H1 (cell line): ENCODE measurements around the gene ZDHHC8. TPM values are rescaled to one million over a fixed set of nuclear protein-coding genes. Genes with fewer than 3 reads are reported as not detected.

Experiments
- CTCF ChIA-PET: fragments of 300-600 bp; sonication (Branson Sonifier 250); formaldehyde crosslinking; loops from one replicate; lab custom pipeline; 2021; ENCODE audit not compliant: partially characterized antibody; lab: Charles Lee
- POLR2A ChIA-PET: fragments of 300-600 bp; sonication (Branson Sonifier 250); formaldehyde crosslinking; loops from one replicate; lab custom pipeline; 2021; ENCODE audit warnings: inconsistent platforms; ENCODE audit not compliant: partially characterized antibody; lab: Charles Lee
- DNase-seq, 2 experiments: peaks; one replicate each; pipeline versions ENCODE4 v3.0.0 to v3.0.0-alpha.2; 2010 to 2022; ENCODE audit warnings: low spot score in 2 of 2, low read depth in 1 of 2, mixed read lengths in 1 of 2
- FAIRE-seq: peaks from 2 replicates; lab custom pipeline; 2011; peaks lifted over from hg19 to GRCh38; lab: Jason Lieb, UNC
- H2AFZ ChIP-seq: 2 replicates; pipeline ENCODE4 v1.8.1; 2012; ENCODE audit warnings: low read length, inconsistent platforms
- H2AK5ac ChIP-seq: 2 replicates; pipeline ENCODE4 v1.6.1; 2013; ENCODE audit warnings: low read depth, low read length
- H2BK120ac ChIP-seq: replicated peaks from 2 replicates; pipeline ENCODE3; 2013; ENCODE audit warnings: low read depth, low read length, inconsistent platforms
- H2BK12ac ChIP-seq: 2 replicates; pipeline ENCODE4 v1.6.1; 2013; ENCODE audit warnings: low read depth, low read length
- H2BK15ac ChIP-seq: 2 replicates; pipeline ENCODE4 v1.6.1; 2013; ENCODE audit warnings: low read length
- H2BK20ac ChIP-seq: 2 replicates; pipeline ENCODE4 v1.6.1; 2013; ENCODE audit warnings: low read length
- H2BK5ac ChIP-seq: 2 replicates; pipeline ENCODE4 v1.6.1; 2013; ENCODE audit warnings: low read depth, low read length
- H3K14ac ChIP-seq: 2 replicates; pipeline ENCODE4 v1.6.1; 2013; ENCODE audit warnings: inconsistent platforms; ENCODE audit not compliant: insufficient read length
- H3K18ac ChIP-seq: 2 replicates; pipeline ENCODE4 v1.6.1; 2013; ENCODE audit warnings: low read length; ENCODE audit errors: extremely low read depth
- H3K23ac ChIP-seq: 2 replicates; pipeline ENCODE4 v1.6.1; 2013; ENCODE audit warnings: inconsistent platforms; ENCODE audit not compliant: insufficient read length
- H3K23me2 ChIP-seq: 2 replicates; pipeline ENCODE4 v1.6.1; 2013; ENCODE audit warnings: low read depth, low read length
- H3K27ac ChIP-seq: 2 replicates; pipeline ENCODE4 v1.6.1; 2011; ENCODE audit warnings: low read depth, low read length, inconsistent platforms
- H3K27me3 ChIP-seq, 4 experiments: replicated peaks in 1 of 4; 1 replicate in 1 of 4; 2 replicates in 3 of 4; pipeline versions ENCODE4 v1.6.1 to v1.8.1; 2011 to 2013; ENCODE audit warnings: low read length in 3 of 4, mild to moderate bottlenecking in 3 of 4, inconsistent platforms in 2 of 4, mixed read lengths in 2 of 4, moderate library complexity in 1 of 4; ENCODE audit not compliant: control insufficient read depth in 3 of 4, insufficient read depth in 3 of 4; ENCODE audit errors: extremely low read depth in 1 of 4
- H3K36me3 ChIP-seq, 4 experiments: 2 replicates each; pipeline versions ENCODE4 v1.6.1 to v1.8.1; 2011 to 2013; ENCODE audit warnings: mild to moderate bottlenecking in 4 of 4, low read length in 3 of 4, moderate library complexity in 2 of 4, control low read depth in 1 of 4, inconsistent platforms in 1 of 4; ENCODE audit not compliant: insufficient read depth in 4 of 4, control insufficient read depth in 2 of 4
- H3K4ac ChIP-seq: replicated peaks from 2 replicates; pipeline ENCODE3; 2013; ENCODE audit warnings: low read length, low read depth, mixed read lengths, inconsistent platforms; ENCODE audit not compliant: insufficient read length
- H3K4me1 ChIP-seq, 4 experiments: replicated peaks in 1 of 4; 1 replicate in 1 of 4; 2 replicates in 3 of 4; pipeline versions ENCODE4 v1.6.1 to v1.8.1; 2011 to 2013; ENCODE audit warnings: low read length in 3 of 4, inconsistent platforms in 2 of 4, mixed read lengths in 1 of 4; ENCODE audit not compliant: insufficient read depth in 4 of 4, control insufficient read depth in 3 of 4
- H3K4me2 ChIP-seq, 2 experiments: 2 replicates each; pipeline versions ENCODE4 v1.6.1 to v1.8.1; 2011 to 2013; ENCODE audit warnings: low read depth in 2 of 2, low read length in 2 of 2, control low read depth in 1 of 2, inconsistent platforms in 1 of 2, mild to moderate bottlenecking in 1 of 2; ENCODE audit not compliant: insufficient read depth in 1 of 2
- H3K4me3 ChIP-seq, 4 experiments: fragments of 200-600, 300-600 bp in 1 of 4; sonication (generic), shearing (Covaris generic), sonication (Bioruptor Twin) in 1 of 4; 2 replicates each; pipeline versions ENCODE4 v1.5.1 to v1.8.1; 2011 to 2016; ENCODE audit warnings: low read length in 4 of 4, low read depth in 3 of 4, control low read depth in 2 of 4, inconsistent platforms in 2 of 4, mild to moderate bottlenecking in 2 of 4, mixed read lengths in 1 of 4, moderate library complexity in 1 of 4; ENCODE audit not compliant: insufficient read depth in 2 of 4; ENCODE audit errors: extremely low read depth in 1 of 4
- H3K56ac ChIP-seq: replicated peaks from 2 replicates; pipeline ENCODE3; 2013; ENCODE audit warnings: low read depth, mild to moderate bottlenecking, mixed read lengths, low read length, inconsistent platforms; ENCODE audit not compliant: insufficient read length
- H3K79me1 ChIP-seq: 2 replicates; pipeline ENCODE4 v1.6.1; 2013; ENCODE audit warnings: low read depth, low read length, control low read depth
- H3K79me2 ChIP-seq, 2 experiments: 2 replicates each; pipeline versions ENCODE4 v1.6.1 to v1.8.1; 2012 to 2013; ENCODE audit warnings: low read length in 2 of 2, mild to moderate bottlenecking in 2 of 2, inconsistent platforms in 1 of 2; ENCODE audit not compliant: insufficient read depth in 2 of 2, control insufficient read depth in 1 of 2
- H3K9ac ChIP-seq, 4 experiments: replicated peaks in 1 of 4; 1 replicate in 1 of 4; 2 replicates in 3 of 4; pipeline versions ENCODE4 v1.6.1 to v1.8.1; 2011 to 2013; ENCODE audit warnings: low read depth in 3 of 4, low read length in 3 of 4, control low read depth in 2 of 4, mild to moderate bottlenecking in 2 of 4, moderate library complexity in 2 of 4, inconsistent platforms in 1 of 4; ENCODE audit errors: extremely low read depth in 1 of 4
- H3K9me3 ChIP-seq, 2 experiments: 2 replicates each; pipeline versions ENCODE4 v1.6.1 to v1.8.1; 2012 to 2013; ENCODE audit warnings: mild to moderate bottlenecking in 2 of 2, moderate library complexity in 2 of 2, control low read depth in 1 of 2, inconsistent platforms in 1 of 2, low read depth in 1 of 2, low read length in 1 of 2, mixed read lengths in 1 of 2; ENCODE audit not compliant: insufficient read depth in 2 of 2
- H4K20me1 ChIP-seq, 2 experiments: replicated peaks in 1 of 2; 2 replicates each; pipeline versions ENCODE3 to v1.8.1; 2011 to 2013; ENCODE audit warnings: inconsistent platforms in 2 of 2, low read length in 2 of 2, mild to moderate bottlenecking in 1 of 2; ENCODE audit not compliant: insufficient read depth in 2 of 2, control insufficient read depth in 1 of 2
- H4K5ac ChIP-seq: 2 replicates; pipeline ENCODE4 v1.6.1; 2013; ENCODE audit warnings: low read length, low read depth, mixed read lengths, inconsistent platforms; ENCODE audit not compliant: insufficient read length
- H4K8ac ChIP-seq: 2 replicates; pipeline ENCODE4 v1.8.0; 2013; ENCODE audit warnings: mild to moderate bottlenecking, moderate library complexity, low read length, inconsistent platforms; ENCODE audit not compliant: insufficient read depth; ENCODE audit errors: extremely low read depth
- H4K91ac ChIP-seq: replicated peaks from 2 replicates; pipeline ENCODE3; 2013; ENCODE audit warnings: low read length, mixed read lengths, inconsistent platforms; ENCODE audit not compliant: insufficient read length
- BRCA1 ChIP-seq: IDR thresholded peaks from 2 replicates; pipeline ENCODE4 v1.6.1; 2012; ENCODE audit warnings: low read depth, low read length, improper control_type of control experiment
- CHD2 ChIP-seq: IDR thresholded peaks from 2 replicates; pipeline ENCODE4 v1.6.1; 2012; ENCODE audit warnings: low read length, improper control_type of control experiment
- CTBP2 ChIP-seq: IDR thresholded peaks from 2 replicates; pipeline ENCODE4 v1.7.0; 2011; ENCODE audit warnings: borderline replicate concordance, mild to moderate bottlenecking, moderate library complexity, mixed read lengths, low read length; ENCODE audit not compliant: insufficient read depth, insufficient read length
- EGR1 ChIP-seq: IDR thresholded peaks from 2 replicates; pipeline ENCODE4 v1.6.1; 2011; ENCODE audit warnings: low read depth, low read length, borderline replicate concordance
- GTF2F1 ChIP-seq: IDR thresholded peaks from 2 replicates; pipeline ENCODE4 v1.6.1; 2012; ENCODE audit warnings: low read depth, low read length, improper control_type of control experiment, borderline replicate concordance
- HDAC6 ChIP-seq: IDR thresholded peaks from one replicate; pipeline ENCODE4 v1.7.1; 2012; ENCODE audit warnings: low read depth, mild to moderate bottlenecking, inconsistent platforms, low read length, moderate library complexity
- KDM1A ChIP-seq: fragments of 200-600, 300-600 bp; sonication (generic); IDR thresholded peaks from 2 replicates; pipeline ENCODE4 v1.7.1; 2016; ENCODE audit warnings: mild to moderate bottlenecking, low read length, borderline replicate concordance
- POU5F1 ChIP-seq: IDR thresholded peaks from 2 replicates; pipeline ENCODE4 v1.6.1; 2011; ENCODE audit warnings: low read depth, mild to moderate bottlenecking, low read length, moderate library complexity
- RBBP5 ChIP-seq: IDR thresholded peaks from 2 replicates; pipeline ENCODE4 v1.7.1; 2012; ENCODE audit warnings: low read depth, mild to moderate bottlenecking, inconsistent platforms, low read length, moderate library complexity, borderline replicate concordance
- RNF2 ChIP-seq: fragments of 200-900, 300-1000 bp; sonication (generic); IDR thresholded peaks from 2 replicates; pipeline ENCODE4 v1.7.1; 2016; ENCODE audit warnings: borderline replicate concordance, low read depth, mild to moderate bottlenecking, antibody characterized with exemption, low read length; ENCODE audit not compliant: poor library complexity, severe bottlenecking; ENCODE audit errors: missing control alignments
- SIRT6 ChIP-seq: IDR thresholded peaks from one replicate; pipeline ENCODE4 v1.7.1; 2012; ENCODE audit warnings: low read length, inconsistent platforms
- SP1 ChIP-seq: IDR thresholded peaks from 2 replicates; pipeline ENCODE4 v1.6.1; 2011; ENCODE audit warnings: low read depth, low read length
- SP4 ChIP-seq: IDR thresholded peaks from 2 replicates; pipeline ENCODE4 v1.6.1; 2012; ENCODE audit warnings: low read length, inconsistent platforms
- TBP ChIP-seq: IDR thresholded peaks from 2 replicates; pipeline ENCODE4 v1.6.1; 2011; ENCODE audit warnings: low read depth, low read length, improper control_type of control experiment
- TEAD4 ChIP-seq: IDR thresholded peaks from 2 replicates; pipeline ENCODE4 v1.6.1; 2012; ENCODE audit warnings: low read depth, low read length, inconsistent platforms, mixed read lengths
- WGBS, 2 experiments: shearing (Covaris generic) in 1 of 2; methylation state at CpG; one replicate each; pipeline versions ENCODE4 v1.1.6 to v1.1.7; 2013 to 2015; ENCODE audit warnings: low lambda C conversion rate in 2 of 2, mixed read lengths in 2 of 2, inconsistent platforms in 1 of 2, low coverage in 1 of 2, missing lambda C conversion rate in 1 of 2; ENCODE audit not compliant: insufficient replicate concordance in 2 of 2, insufficient coverage in 1 of 2, insufficient read length in 1 of 2; ENCODE audit errors: extremely low coverage in 1 of 2, missing lambda C conversion rate in 1 of 2; 5-methylcytosine and 5-hydroxymethylcytosine counted together
- polyA plus RNA-seq, 7 experiments: library from polyadenylated mRNA; depleted of rRNA in 3 of 7; stranded (reverse) in 5 of 7; unstranded in 2 of 7; fragments of >200 nt in 5 of 7; fragments of 200-250 nt in 2 of 7; gene quantifications; 1 replicate in 5 of 7; 2 replicates in 1 of 7; 4 replicates in 1 of 7; pipeline versions ENCODE4 v1.2.1 to v1.2.3, GENCODE V29; 2011 to 2013; ENCODE audit warnings: missing spikeins in 2 of 7, mixed read lengths in 2 of 7
- total RNA-seq: library from RNA; stranded (reverse); fragmentation: NEBNext Ultra II Directional; extraction: Animal tissue kit (Norgen Biotek cat#: 25700); gene quantifications from 2 replicates; pipeline ENCODE4 v1.2.1, GENCODE V29; 2021

Gene ZDHHC8
- total and polyA plus RNA-seq, 2 of the 8 experiments (the other 6 are each of a cell fraction or from before 2014, with no cell fraction given): 18.6 to 65.6 TPM

DNA sequence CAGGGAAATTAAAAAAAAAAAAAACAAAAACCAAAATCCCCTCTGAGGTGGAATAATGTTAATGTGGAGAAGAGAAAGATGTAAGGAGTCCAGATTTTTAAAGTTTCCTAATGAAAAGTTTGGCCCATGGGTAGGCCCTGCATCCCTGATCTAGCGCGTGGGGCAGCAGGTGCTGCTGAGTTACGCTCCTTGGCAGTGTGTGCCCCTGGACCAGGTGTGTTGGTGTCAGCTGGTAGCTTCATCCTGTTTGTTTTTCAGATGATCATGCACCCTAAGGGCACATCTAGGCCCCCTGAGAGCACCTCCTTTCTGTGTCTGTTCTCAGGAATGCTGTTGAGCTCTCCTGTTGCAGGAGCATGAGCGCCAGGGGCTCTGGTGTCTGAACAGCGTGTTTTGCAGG lies 44.8 kb upstream of the ZDHHC8 start:
- DNase-seq (no peak), FAIRE-seq (no peak)
- H3K79me1 ChIP-seq: peaks cover 28% of the 10 kb centered on the region
- H2AFZ ChIP-seq: no peak overlapping the region
- ChIA-PET CTCF (interaction anchor here (0.8 to 4.3 kb wide), 10 partner anchors 9 to 113 kb away, joined by 3 to 18 read pairs (median 6); no protein-coding TSS in a partner anchor), POLR2A (interaction anchor here (2.1 to 29.4 kb wide), 2 partner anchors 12 to 25 kb away, joined by 10 to 598 read pairs; partner anchors contain the start of genes RANBP1 and TRMT2A)
- no peaks in the 10 kb centered on the region; a peak in 1 of 4 replicates for H3K9me3 ChIP-seq
- no peak overlapping the region for H3K4me2 ChIP-seq
- H4K8ac ChIP-seq: no peak overlapping the region
- H3K27ac ChIP-seq: no peak overlapping the region
- no peak overlapping the region for H2BK12ac ChIP-seq
- no peak overlapping the region for H2BK15ac ChIP-seq
- peaks cover 15 to 56% of the 10 kb centered on the region in 2 experiments for H3K79me2 ChIP-seq
- no peak overlapping the region for H3K56ac ChIP-seq
- no peak overlapping the region for H3K14ac ChIP-seq
- H3K18ac ChIP-seq: no peak overlapping the region
- H2BK5ac ChIP-seq: no peak overlapping the region
- no peak overlapping the region for H4K5ac ChIP-seq
- peaks cover 55 to 62% (median 58%) of the 10 kb centered on the region in 4 experiments for H3K36me3 ChIP-seq
- no peak overlapping the region for H2BK120ac ChIP-seq
- H4K91ac ChIP-seq: no peak overlapping the region
- WGBS, 2 experiments: 92% methylated on average over 5 of the region's 5 CpGs; no CpG with 5 or more reads in 1 of the 2 experiments
- H3K9ac ChIP-seq: no peak overlapping the region
- H4K20me1 ChIP-seq: peaks cover 29 to 56% of the 10 kb centered on the region in 2 experiments
- H3K23me2 ChIP-seq: no peaks in the 10 kb centered on the region
- H3K23ac ChIP-seq: no peak overlapping the region
- no peak overlapping the region for H2AK5ac ChIP-seq
- H3K4me1 ChIP-seq: peaks cover 2 to 9% (median 3%) of the 10 kb centered on the region in 4 experiments; a peak in 5 of 7 replicates
- H2BK20ac ChIP-seq: no peak overlapping the region
- no peaks in the 10 kb centered on the region for H3K27me3 ChIP-seq
- H3K4ac ChIP-seq: no peak overlapping the region
- no peak overlapping the region for H3K4me3 ChIP-seq
- TF ChIP-seq SIRT6: no peak
- TF ChIP-seq TEAD4: no peak
- no peak for TF ChIP-seq RNF2
- no peak for TF ChIP-seq BRCA1
- TF ChIP-seq KDM1A: no peak
- no peak for TF ChIP-seq CTBP2
- TF ChIP-seq POU5F1: no peak
- TF ChIP-seq SP1: no peak
- TF ChIP-seq EGR1: no peak
- no peak for TF ChIP-seq TBP
- no peak for TF ChIP-seq HDAC6
- TF ChIP-seq GTF2F1: no peak
- TF ChIP-seq SP4: no peak
- TF ChIP-seq RBBP5: no peak
- TF ChIP-seq CHD2: no peak
